ENCODE data around the gene IGFBP2. TPM values are rescaled to one million over a fixed set of nuclear protein-coding genes. Genes with fewer than 3 reads are reported as not detected.
A peak's percentile ranks its signal among the peaks of the same experiment; 100 is the strongest.

IGFBP2 gene
- total RNA-seq, 2 experiments from 2014 or later: 38.2 to 39.1 TPM

DNA sequence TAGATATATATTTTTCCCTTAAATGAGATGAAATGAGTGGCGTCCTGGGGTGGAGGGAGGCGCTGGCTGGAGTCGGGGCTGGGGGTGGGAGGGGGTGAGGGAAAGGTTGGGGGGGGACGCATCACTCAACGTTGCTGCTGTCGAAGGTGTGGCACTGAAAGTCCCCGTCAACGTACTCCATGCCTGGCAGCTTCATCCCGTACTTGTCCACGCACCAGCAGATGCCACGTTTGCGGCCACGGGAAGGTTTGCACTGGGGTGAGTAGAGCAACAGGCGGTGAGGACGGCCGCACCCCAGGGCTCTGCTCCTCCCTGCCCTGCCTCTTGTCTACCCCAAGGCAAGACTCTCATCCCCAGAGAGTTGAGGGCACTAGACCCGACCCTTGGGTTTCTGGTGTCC is 43.4 kb downstream of the IGFBP2 start:
- Mint-ChIP-seq H3K27me3 (no peaks in the 10 kb centered on the region), H3K27ac (no peak overlapping the region), H3K9me3 (no peaks in the 10 kb centered on the region), H3K4me1 (peaks cover 3% of the 10 kb centered on the region), H3K4me3 (no peak overlapping the region), H3K36me3 (no peaks in the 10 kb centered on the region)
- DNase-seq: no peak

DNA sequence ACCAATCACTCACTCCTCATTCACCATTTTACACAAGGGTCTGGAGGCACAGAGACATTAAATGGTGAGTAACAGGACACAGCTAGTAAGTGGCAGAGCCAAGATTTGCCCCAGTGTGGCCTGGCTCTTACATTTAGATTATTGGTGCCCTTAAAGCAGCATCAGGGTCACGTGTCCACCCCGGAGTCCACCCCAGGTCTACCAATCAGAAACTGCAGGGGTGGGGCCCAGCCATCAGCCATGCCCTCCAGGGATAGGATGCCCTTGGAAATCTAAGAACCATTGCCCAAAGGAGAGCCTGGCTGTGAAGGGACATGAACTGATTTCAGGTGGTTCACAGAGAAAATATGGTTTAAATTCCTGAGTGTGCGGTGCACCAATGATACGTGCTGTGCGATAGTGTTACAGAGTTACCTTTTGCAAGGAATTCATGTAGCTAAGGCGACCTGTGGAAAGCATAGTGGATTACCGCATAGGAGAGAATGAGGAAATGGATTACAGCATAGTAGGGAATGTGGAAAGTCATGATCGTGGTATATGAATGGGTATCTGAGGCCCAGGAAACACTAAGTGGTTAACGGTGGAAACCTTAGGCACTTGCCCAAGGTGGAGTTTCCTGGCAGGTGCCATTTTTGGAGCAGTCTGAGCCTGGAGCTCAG is 44.3 kb downstream of the IGFBP2 start:
- Mint-ChIP-seq H3K9me3 (no peaks in the 10 kb centered on the region), H3K36me3 (no peaks in the 10 kb centered on the region), H3K4me1 (peaks cover 8% of the 10 kb centered on the region), H3K27ac (no peak overlapping the region), H3K4me3 (no peak overlapping the region), H3K27me3 (no peaks in the 10 kb centered on the region)
- no peak for DNase-seq

DNA sequence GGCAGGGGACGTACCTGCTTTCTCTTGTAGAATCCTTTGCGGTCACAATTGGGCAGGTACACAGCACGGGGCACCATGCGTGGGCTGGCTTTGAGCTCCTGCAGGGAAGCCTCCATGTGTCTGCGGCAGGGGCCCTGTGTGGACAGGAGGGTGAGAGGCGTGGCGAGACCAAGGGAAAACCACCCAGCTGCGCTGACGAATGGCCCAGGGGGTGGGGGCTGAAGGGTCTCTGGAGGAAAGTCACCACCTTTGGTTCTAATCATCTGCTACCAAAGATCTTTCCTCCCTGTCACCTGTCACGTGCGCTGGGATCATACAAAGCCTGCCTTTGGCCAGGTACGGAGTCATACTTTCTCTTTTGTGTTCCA is 44.9 kb downstream of the IGFBP2 start:
- Mint-ChIP-seq H3K4me1 (peaks cover 8% of the 10 kb centered on the region), H3K36me3 (no peaks in the 10 kb centered on the region), H3K9me3 (no peaks in the 10 kb centered on the region), H3K27ac (no peak overlapping the region), H3K27me3 (peaks cover 4% of the 10 kb centered on the region), H3K4me3 (no peak overlapping the region)
- no peak for DNase-seq

DNA sequence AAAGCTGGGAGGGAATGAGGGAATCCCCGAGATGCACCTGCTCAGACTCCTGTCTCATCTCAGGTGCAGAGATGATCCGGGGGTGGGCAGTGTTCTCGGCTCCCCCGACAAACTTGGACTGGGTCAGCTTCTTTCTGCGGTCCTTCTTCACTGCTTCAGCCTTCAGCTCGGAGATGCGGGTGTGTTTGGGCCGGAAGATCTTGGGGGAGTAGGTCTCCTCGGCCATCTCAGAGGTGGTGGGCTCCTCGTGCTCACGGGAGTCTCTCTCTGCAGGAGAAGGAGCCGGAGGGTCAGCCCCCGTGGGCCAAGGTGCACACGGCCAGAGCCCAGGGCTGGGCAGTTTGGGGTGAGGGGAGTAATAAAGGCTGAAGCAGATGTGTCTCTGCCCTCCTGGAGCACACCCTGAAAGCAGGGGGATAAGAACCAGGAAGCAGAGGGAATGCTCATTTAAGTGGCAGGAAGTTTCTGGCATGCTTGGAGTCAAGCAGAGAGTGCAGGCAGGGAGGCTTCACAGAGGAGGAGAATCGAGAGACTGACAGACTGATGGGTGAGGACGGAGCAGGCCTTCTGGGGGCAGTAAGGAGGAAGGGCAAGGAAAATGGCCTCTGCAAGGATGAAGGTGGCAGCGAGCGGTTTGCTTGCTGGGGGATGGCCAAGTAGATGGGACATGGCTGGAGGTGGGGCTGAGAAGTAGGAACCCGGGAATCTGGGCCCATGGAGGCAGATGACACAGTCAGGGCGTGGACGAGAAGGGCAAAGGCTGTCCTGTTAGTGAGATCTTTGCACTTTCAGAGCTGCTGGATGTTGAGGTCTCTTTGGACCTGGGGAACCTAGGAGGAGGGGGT is 45.8 kb downstream of the IGFBP2 start:
- peaks cover 10% of the 10 kb centered on the region for H3K4me1 Mint-ChIP-seq
- H3K36me3 Mint-ChIP-seq: no peaks in the 10 kb centered on the region
- H3K9me3 Mint-ChIP-seq: no peaks in the 10 kb centered on the region
- H3K27ac Mint-ChIP-seq: no peak overlapping the region
- H3K4me3 Mint-ChIP-seq: no peak overlapping the region
- DNase-seq: no peak
- H3K27me3 Mint-ChIP-seq: peaks cover 13% of the 10 kb centered on the region

DNA sequence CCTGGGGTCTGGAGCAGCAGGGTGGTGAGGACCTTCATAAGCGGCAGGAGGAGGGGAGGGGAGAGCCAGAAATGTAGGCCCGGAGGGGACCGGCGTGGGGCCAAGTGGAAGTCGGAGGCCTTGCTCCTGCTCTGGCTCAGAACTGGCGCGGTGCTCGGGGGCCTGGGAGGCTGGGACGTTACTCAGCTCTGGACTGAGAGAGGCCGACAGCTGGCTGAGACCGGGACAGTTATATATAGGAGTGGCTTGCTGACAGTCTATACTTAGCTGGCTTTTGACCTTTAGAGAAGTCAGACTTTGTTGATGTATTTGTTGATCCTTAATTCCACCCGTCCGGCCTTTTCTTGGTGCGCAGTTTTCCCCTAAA is 46.4 kb downstream of the IGFBP2 start:
- Mint-ChIP-seq H3K4me1 (peaks cover 10% of the 10 kb centered on the region), H3K4me3 (no peak overlapping the region), H3K36me3 (no peaks in the 10 kb centered on the region), H3K27ac (no peak overlapping the region), H3K27me3 (peaks cover 19% of the 10 kb centered on the region), H3K9me3 (no peaks in the 10 kb centered on the region)
- DNase-seq: no peak

DNA sequence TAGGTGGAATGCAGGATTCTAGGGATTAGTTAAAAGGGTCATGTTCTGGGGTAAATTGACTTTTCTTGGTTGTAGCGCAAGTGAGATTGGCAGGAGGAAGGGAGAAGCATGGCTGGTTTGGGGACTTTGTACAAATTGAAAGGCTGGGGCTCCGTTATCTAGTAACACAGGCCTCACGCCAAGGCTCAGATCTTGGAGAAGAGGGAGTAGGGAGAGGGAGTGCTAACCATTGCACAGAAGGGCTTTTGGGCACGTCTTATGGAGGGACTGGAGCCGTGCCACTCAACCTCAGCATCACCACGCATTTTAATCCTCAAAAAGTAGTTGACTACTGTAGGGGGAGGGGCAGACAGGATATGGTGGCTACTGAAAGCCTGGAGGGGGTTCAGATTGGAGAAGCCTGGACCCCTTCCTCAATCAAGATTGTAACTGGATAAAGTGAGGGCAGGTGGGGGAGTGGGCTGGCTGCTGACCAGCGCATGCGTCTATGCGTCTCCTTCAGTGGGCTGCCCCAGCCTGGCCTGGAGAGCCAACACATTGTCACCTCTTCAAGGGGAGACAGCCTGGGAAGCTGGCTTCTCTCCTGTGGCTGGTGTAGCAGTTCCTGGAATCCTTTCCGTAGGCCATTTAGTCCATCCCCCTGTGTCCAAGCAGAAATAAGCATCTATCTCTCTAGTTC is 47.9 kb downstream of the IGFBP2 start:
- no peaks in the 10 kb centered on the region for H3K36me3 Mint-ChIP-seq
- H3K27ac Mint-ChIP-seq: no peak overlapping the region
- peaks cover 10% of the 10 kb centered on the region for H3K4me1 Mint-ChIP-seq
- no peak overlapping the region for H3K4me3 Mint-ChIP-seq
- no peak for DNase-seq
- peaks cover 21% of the 10 kb centered on the region for H3K27me3 Mint-ChIP-seq
- no peaks in the 10 kb centered on the region for H3K9me3 Mint-ChIP-seq

DNA sequence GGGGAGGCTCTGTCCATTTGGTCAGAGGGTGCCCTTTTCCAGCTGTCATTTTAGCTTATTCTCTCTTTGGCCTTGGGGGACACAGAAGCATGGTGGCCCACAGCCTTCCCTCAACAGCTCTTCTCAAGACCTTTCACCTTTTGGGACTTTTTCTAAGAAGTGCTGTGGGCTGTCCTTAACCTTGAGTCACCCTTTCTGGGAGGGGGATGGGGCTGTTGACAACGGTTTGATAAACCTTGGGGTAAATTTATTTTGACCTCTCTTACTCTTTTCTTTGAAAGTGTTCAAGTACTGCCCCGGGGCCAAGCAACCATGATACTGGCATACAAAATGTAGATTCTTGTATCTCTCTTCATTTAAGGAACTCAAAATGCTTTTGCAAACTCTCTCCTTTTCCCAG is 48.5 kb downstream of the IGFBP2 start:
- DNase-seq: no peak
- no peak overlapping the region for H3K27ac Mint-ChIP-seq
- H3K36me3 Mint-ChIP-seq: no peaks in the 10 kb centered on the region
- peaks cover 10% of the 10 kb centered on the region for H3K4me1 Mint-ChIP-seq
- no peak overlapping the region for H3K4me3 Mint-ChIP-seq
- no peaks in the 10 kb centered on the region for H3K9me3 Mint-ChIP-seq
- peaks cover 21% of the 10 kb centered on the region for H3K27me3 Mint-ChIP-seq

DNA sequence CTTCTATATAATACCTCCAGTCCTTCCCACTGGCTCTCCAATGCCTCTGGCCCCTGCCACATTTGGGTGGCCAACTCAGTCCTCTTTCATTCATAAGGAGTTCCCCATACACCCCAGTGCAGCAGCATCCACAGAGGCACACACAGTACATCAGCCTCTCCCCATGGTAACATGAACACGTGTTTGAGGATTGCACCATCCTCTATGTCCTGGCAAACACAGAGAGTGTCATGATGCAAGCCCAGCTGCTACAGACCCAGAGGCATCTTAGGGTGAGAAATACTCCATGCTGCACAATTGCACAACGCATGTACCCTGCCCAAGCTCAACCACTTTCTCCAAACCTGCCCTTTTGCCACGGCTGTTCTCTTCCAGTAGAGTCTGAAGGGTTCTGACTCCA is 50.6 kb downstream of the IGFBP2 start:
- Mint-ChIP-seq H3K27me3 (peaks cover 22% of the 10 kb centered on the region), H3K4me3 (no peak overlapping the region), H3K9me3 (no peaks in the 10 kb centered on the region), H3K4me1 (peaks cover 12% of the 10 kb centered on the region), H3K36me3 (no peaks in the 10 kb centered on the region), H3K27ac (no peak overlapping the region)
- no peak for DNase-seq

DNA sequence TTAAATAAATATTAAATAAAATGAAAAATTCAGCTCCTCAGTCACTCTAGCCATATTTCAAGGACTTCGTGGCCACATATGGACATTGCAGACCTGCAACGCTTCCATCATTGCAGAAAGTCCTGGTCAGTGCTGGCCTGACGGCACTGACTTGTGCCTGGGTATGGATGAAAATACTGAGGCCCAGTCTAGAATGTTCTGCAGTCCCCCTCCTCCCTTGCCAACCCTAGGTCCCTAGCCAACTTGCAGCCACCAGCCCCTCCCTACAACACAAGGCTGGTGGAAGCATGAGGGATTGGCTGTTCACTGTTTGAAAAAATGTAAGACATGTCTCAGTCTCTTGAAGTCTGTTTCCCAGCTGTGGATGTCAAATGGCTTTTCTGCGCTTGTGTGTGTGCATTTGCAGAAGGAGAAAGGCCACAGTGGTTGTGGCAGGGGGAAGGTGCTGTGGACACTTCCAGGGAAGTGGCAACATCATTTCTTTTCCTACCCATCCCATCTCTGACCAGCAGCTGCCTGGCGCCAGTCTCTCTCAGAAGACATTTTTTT is 52.2 kb downstream of the IGFBP2 start:
- H3K27me3 Mint-ChIP-seq: peaks cover 36% of the 10 kb centered on the region
- no peak overlapping the region for H3K4me3 Mint-ChIP-seq
- no peaks in the 10 kb centered on the region for H3K9me3 Mint-ChIP-seq
- H3K36me3 Mint-ChIP-seq: no peaks in the 10 kb centered on the region
- H3K4me1 Mint-ChIP-seq: peaks cover 12% of the 10 kb centered on the region
- H3K27ac Mint-ChIP-seq: no peak overlapping the region
- DNase-seq: no peak

DNA sequence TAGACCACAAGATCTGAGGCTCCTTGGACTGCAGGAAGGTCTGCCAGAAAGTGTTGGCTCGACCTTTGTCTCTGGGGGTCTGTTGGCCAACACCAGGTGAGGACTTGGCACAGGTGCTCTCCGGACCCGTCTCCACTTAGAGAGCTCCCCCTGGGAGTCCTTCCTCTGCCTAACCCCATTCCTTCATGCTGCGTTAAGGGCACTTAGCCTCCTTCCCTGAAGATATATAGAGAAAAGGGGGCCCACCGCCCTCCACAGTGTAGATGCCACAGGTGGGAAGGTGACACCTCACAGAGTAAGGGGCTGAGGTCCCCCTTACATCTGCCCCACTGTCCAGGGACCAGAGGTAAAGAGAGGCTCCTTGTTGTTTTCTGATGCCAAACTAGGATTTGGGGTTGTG is 53.9 kb downstream of the IGFBP2 start:
- no peak for DNase-seq
- Mint-ChIP-seq H3K9me3 (no peaks in the 10 kb centered on the region), H3K4me3 (no peak overlapping the region), H3K36me3 (no peaks in the 10 kb centered on the region), H3K27me3 (peaks cover 49% of the 10 kb centered on the region), H3K4me1 (peaks cover 11% of the 10 kb centered on the region), H3K27ac (no peak overlapping the region)

DNA sequence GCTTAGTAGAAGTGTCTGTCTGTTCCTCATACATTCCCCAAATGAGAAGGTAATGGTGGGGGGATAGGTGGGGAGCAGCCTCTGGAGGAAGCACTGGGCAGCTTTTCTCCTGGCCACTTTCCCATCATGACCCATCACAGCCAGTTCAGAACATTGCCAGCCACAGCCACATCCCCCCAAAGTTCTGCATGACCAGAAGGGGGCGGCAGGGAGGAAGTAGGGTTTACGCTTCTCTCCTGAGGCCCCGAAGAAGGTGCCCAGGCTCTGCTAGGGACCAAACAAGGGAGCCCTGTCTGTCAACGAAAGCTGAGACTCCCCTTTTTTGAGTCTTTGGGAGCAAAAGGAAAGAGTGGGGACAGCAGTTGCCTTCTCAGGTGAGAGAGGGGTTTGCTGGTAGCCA is 54.4 kb downstream of the IGFBP2 start:
- peaks cover 13% of the 10 kb centered on the region for H3K4me1 Mint-ChIP-seq
- peak; percentile 43 for DNase-seq
- no peak overlapping the region for H3K27ac Mint-ChIP-seq
- peaks cover 54% of the 10 kb centered on the region for H3K27me3 Mint-ChIP-seq
- no peaks in the 10 kb centered on the region for H3K9me3 Mint-ChIP-seq
- no peak overlapping the region for H3K4me3 Mint-ChIP-seq
- no peaks in the 10 kb centered on the region for H3K36me3 Mint-ChIP-seq

DNA sequence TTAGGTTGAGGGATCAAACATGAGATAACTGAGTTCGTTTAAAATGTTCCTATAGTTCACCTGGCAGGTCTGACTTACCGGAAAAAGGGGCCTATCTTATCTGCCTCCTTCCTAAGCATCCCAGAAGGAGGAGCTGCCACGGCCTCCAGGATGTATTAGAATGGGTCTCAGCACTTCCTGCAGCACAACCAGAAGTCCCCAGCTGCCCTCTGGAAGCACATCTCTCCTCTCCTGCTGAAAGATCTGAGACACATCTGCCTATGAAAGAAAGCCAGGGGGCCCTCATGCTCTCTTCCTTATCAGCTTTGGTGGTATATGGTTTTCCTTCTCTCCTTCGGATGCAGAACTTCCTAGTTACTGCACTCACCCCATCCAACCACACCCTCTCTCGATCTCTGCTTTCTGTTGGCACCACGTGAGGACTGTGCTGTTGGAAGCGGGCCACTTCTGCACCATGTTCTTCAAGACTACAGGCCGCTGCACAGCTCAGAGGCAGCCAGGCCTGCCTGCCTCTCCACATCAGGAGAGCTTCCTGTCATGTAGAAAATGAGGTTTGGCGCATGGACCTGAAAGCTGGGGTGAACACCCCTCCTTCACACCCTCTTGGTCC is 55.6 kb downstream of the IGFBP2 start:
- Mint-ChIP-seq H3K27ac (no peak overlapping the region), H3K4me3 (no peak overlapping the region), H3K9me3 (no peaks in the 10 kb centered on the region), H3K4me1 (peaks cover 15% of the 10 kb centered on the region), H3K36me3 (no peaks in the 10 kb centered on the region), H3K27me3 (peaks cover 53% of the 10 kb centered on the region)
- DNase-seq: no peak

DNA sequence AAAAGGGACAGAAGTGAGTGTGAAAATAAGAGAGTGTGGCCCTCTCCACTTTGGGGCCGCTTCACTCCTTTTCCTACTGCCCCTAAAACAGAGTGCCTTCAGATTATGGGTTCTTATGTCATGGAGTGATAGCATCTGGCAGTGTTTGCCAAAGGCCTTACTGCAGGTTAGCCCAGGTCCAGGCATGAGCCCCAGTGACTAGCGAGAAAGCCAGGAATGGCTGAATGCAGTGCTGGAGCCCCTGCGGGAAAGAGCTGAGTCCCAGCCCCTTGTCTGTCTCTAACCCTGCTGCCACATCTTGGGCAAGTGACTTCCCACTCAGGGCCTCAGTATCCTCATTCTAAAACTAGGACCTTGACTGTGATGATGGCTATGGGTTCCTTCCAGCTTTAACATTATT is 56.2 kb downstream of the IGFBP2 start:
- DNase-seq: no peak
- Mint-ChIP-seq H3K9me3 (no peaks in the 10 kb centered on the region), H3K4me1 (peaks cover 19% of the 10 kb centered on the region), H3K36me3 (no peaks in the 10 kb centered on the region), H3K27me3 (peaks cover 53% of the 10 kb centered on the region), H3K4me3 (no peak overlapping the region), H3K27ac (no peak overlapping the region)

DNA sequence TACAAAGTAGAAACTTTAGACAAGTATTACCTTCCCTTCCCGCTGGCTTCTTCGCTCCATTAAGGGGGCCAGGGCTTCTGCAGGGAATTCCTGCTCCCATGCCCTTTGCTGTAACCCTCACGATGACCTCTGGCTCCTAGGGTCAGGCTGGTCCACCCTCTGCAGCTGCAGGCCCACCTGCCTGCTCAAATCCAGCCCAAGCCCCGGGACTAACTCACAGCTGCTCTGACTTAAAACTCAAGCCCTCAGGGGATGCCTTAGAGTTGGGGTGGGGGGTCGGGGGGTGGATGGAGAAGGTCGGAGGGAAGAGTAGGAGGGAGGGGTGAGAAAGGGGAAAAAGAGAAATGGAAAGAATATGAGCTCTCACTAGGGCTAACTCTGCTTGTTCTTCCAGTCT is 57.2 kb downstream of the IGFBP2 start:
- DNase-seq: no peak
- no peaks in the 10 kb centered on the region for H3K36me3 Mint-ChIP-seq
- H3K27me3 Mint-ChIP-seq: peaks cover 59% of the 10 kb centered on the region
- no peak overlapping the region for H3K27ac Mint-ChIP-seq
- H3K9me3 Mint-ChIP-seq: no peaks in the 10 kb centered on the region
- H3K4me3 Mint-ChIP-seq: no peak overlapping the region
- peaks cover 23% of the 10 kb centered on the region for H3K4me1 Mint-ChIP-seq

All from activated naive CD8-positive, alpha-beta T cell treated with anti-CD3 and anti-CD28 coated beads for 36 hours (primary cell).